ENCODE data around the gene DENND4A.

DNA sequence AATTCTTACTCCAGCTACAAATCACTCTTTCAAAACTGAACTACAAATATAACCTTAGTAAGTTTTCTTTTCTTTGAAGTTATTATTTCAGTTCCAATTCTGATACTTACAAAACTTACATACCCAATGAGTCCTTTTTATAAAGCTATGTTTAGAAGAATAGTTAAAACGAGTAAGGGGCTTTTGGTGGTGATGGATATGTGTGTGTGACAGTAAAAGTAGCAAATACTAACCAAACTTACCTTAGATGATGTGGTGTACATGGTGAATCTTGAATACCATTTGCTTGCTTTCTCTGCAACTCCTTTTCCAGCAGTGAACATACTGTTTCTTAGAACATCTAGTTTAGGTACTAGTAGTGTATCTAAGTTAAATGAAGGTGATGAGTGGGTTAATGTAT, 101.9 kb downstream of the DENND4A start:
- TF ChIP-seq GATA2 (IDR thresholded peaks at IDR 0.05; ENCODE audit: low read depth, low read length) (no peak), GATA3 (IDR thresholded peaks at IDR 0.05; ENCODE audit: low read depth, low read length) (no peak)
